Measurements from ENCODE around the gene ZNF681.
A peak's percentile ranks its signal among the peaks of the same experiment; 100 is the strongest.

The ZNF681 gene

DNA sequence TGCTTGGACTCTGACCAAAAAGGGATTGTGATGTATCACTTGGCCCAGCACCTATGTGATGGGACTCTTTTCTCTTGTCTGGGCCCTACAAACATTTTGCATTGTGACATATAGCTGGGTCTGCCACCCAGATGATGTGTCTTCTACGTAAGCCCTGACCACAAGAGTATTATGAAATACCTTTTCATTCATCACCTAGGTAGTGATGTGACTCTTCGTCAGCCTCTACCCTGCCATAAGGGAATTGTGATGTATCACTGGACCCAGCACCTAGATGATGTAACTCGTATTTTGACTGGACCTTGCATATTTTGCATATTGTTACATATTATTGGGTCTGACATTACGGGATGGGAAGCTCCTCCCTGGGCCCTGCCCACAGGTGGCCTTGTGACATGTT lies 29.7 kb upstream of the ZNF681 start:
- no peak overlapping the region for H3K4me3 ChIP-seq (ENCODE audit: low read depth, low read length)
- no peaks in the 10 kb centered on the region for H3K36me3 ChIP-seq (replicated peaks)
- H3K27ac ChIP-seq = no peak overlapping the region
- TF ChIP-seq, protein P1, sequence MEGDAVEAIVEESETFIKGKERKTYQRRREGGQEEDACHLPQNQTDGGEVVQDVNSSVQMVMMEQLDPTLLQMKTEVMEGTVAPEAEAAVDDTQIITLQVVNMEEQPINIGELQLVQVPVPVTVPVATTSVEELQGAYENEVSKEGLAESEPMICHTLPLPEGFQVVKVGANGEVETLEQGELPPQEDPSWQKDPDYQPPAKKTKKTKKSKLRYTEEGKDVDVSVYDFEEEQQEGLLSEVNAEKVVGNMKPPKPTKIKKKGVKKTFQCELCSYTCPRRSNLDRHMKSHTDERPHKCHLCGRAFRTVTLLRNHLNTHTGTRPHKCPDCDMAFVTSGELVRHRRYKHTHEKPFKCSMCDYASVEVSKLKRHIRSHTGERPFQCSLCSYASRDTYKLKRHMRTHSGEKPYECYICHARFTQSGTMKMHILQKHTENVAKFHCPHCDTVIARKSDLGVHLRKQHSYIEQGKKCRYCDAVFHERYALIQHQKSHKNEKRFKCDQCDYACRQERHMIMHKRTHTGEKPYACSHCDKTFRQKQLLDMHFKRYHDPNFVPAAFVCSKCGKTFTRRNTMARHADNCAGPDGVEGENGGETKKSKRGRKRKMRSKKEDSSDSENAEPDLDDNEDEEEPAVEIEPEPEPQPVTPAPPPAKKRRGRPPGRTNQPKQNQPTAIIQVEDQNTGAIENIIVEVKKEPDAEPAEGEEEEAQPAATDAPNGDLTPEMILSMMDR (IDR thresholded peaks at IDR 0.05; ENCODE audit: low read depth, low read length, missing control alignments) = no peak
- in situ Hi-C loops (cut with HindIII; ENCODE audit: low pct_ligation_motif_present, low sequenced_read_pairs) = no loop called here
- no peaks in the 10 kb centered on the region for H3K27me3 ChIP-seq (replicated peaks)
- no peak for DNase-seq

DNA sequence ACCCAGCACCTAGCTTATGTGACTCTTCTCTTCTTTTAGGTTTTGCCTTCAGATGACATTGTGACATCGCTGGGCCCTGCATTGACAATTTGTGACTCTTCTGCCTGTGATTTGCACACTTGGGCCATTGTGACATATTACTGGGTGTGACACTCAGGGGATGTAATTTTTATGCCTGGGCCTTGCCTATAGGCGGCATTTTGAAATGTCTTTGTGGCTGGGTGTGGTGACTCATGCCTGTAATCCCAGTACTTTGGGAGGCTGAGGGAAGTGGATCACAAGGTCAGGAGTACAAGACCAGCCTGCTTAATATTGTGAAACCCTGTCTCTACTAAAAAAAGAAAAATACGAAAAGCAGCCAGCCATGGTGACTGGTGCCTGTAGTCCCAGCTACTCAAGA lies 28.4 kb upstream of the ZNF681 start:
- no peak overlapping the region for H3K4me3 ChIP-seq (ENCODE audit: low read depth, low read length)
- TF ChIP-seq, protein P1 (IDR thresholded peaks at IDR 0.05; ENCODE audit: low read depth, low read length, missing control alignments) = no peak
- in situ Hi-C loops (cut with HindIII; ENCODE audit: low pct_ligation_motif_present, low sequenced_read_pairs) = no loop called here
- DNase-seq = peak; percentile 7
- no peaks in the 10 kb centered on the region for H3K36me3 ChIP-seq (replicated peaks)
- H3K27ac ChIP-seq = no peak overlapping the region
- H3K27me3 ChIP-seq (replicated peaks) = no peaks in the 10 kb centered on the region

DNA sequence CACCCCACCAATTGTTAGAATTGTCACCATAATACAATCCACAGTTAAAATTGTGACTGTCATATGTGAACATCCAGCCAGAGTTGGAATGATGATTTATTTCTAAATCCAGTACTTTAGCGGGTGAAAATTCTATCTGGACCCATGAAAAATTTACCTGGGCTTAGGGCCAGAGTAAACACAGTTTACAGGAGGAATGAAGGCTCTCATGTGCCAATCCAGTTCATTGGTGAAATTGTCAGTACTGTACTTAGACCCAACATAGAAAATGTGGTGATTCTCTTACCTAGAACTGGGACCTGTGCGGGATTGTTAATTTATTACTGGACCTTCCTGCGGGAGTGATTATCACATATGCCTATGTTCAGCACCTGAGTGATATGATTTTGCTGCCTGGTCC lies 27.3 kb upstream of the ZNF681 start:
- Histone ChIP-seq H3K27ac (no peak overlapping the region), H3K4me3 (ENCODE audit: low read depth, low read length) (no peak overlapping the region), H3K36me3 (replicated peaks) (no peaks in the 10 kb centered on the region), H3K27me3 (replicated peaks) (no peaks in the 10 kb centered on the region)
- in situ Hi-C loops (cut with HindIII; ENCODE audit: low pct_ligation_motif_present, low sequenced_read_pairs) = no loop called here
- DNase-seq = no peak
- TF ChIP-seq, protein P1 (IDR thresholded peaks at IDR 0.05; ENCODE audit: low read depth, low read length, missing control alignments) = no peak

DNA sequence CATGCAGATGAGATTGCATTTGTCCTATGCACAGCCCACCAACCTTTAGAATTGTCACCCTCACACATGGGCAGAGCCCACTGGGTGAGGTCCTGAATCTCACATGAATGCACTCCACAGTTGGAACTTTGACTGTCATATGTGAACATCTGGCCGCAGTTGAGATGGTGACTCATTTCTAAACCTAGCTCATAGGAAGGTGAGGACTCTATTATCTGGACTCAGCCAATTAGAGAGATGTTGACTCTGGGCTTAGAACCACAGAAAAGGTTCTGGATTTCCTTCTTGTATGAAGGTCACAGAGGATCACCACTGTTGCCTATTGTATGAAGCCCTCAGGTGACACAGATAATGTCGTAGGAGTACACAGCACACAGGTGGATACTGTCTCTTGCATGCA lies 25.6 kb upstream of the ZNF681 start:
- Histone ChIP-seq H3K27me3 (replicated peaks) (no peaks in the 10 kb centered on the region), H3K36me3 (replicated peaks) (no peaks in the 10 kb centered on the region), H3K4me3 (ENCODE audit: low read depth, low read length) (no peak overlapping the region), H3K27ac (no peak overlapping the region)
- TF ChIP-seq, protein P1 (IDR thresholded peaks at IDR 0.05; ENCODE audit: low read depth, low read length, missing control alignments) = no peak
- no peak for DNase-seq
- in situ Hi-C loops (cut with HindIII; ENCODE audit: low pct_ligation_motif_present, low sequenced_read_pairs) = no loop called here

DNA sequence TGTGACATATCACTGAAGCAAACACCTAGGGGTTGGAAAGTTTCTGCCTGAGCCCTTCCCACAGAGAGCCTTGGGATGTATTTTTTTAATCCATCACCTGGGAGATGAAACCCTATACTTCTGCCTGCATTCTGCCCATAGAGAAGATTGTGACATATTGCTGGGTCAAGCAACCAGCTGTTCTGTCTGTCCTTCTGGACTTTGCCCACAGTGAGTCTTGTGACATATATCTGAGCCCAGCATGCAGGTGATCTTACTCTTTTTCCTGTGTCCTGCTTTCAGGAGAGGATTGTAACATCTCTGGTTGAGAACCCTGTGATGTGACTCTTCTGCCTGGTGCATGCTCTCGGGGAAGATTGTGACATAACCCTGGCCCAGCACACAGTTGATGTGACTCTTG lies 24.9 kb upstream of the ZNF681 start:
- Histone ChIP-seq H3K36me3 (replicated peaks) (no peaks in the 10 kb centered on the region), H3K4me3 (ENCODE audit: low read depth, low read length) (no peak overlapping the region), H3K27me3 (replicated peaks) (no peaks in the 10 kb centered on the region), H3K27ac (no peak overlapping the region)
- TF ChIP-seq, protein P1 (IDR thresholded peaks at IDR 0.05; ENCODE audit: low read depth, low read length, missing control alignments) = no peak
- DNase-seq = no peak
- in situ Hi-C loops (cut with HindIII; ENCODE audit: low pct_ligation_motif_present, low sequenced_read_pairs) = no loop called here

DNA sequence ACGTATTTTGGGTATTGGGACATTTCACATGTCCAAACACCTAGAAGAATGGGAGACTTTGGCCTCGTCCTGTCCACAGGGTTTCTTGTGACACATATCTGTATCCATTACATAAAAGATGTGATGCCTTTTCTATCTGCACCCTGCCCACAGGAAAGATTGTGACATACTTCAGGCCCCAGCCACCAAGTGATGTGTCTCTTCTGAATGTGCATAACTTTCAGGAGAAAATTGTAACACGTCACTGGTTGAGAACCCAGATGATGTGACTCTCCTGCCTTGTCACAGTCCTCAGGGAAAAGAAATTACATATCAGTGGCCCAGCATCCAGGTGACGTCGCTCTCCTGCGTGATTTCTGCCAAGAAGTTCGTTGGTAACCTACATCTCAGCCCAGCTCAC lies 21.0 kb upstream of the ZNF681 start:
- no peaks in the 10 kb centered on the region for H3K27me3 ChIP-seq (replicated peaks)
- H3K4me3 ChIP-seq (ENCODE audit: low read depth, low read length) = no peak overlapping the region
- TF ChIP-seq, protein P1 (IDR thresholded peaks at IDR 0.05; ENCODE audit: low read depth, low read length, missing control alignments) = no peak
- in situ Hi-C loops (cut with HindIII; ENCODE audit: low pct_ligation_motif_present, low sequenced_read_pairs) = no loop called here
- no peak overlapping the region for H3K27ac ChIP-seq
- no peak for DNase-seq
- H3K36me3 ChIP-seq (replicated peaks) = no peaks in the 10 kb centered on the region
